K562 (cell line): Measurements from ENCODE around the gene AQP11. TPM values are rescaled to one million over a fixed set of nuclear protein-coding genes. Genes with fewer than 3 reads are reported as not detected.

Experiments used
- ATAC-seq: fragments of 200-7000 bp; cut with Tn5 transposase; 3 replicates; pipeline ENCODE4 v1.9.1; 2020; ENCODE audit warnings: moderate library complexity
- BruUV-seq: library from RNA; stranded (reverse); fragments of 400-500 nt; replicated peaks from 2 replicates; lab custom pipeline; 2021; lab: Mats Ljungman, UMichigan
- CTCF ChIA-PET: fragments of 300-600 bp; formaldehyde crosslinking; extraction: SDS; loops from one replicate; lab custom pipeline; 2021; ENCODE audit warnings: low intra/inter-chr PET ratio; lab: Yijun Ruan, JAX
- POLR2A ChIA-PET: fragments of 300-600, 350-650 bp; sonication (Branson Sonifier 250); formaldehyde crosslinking; extraction: SDS; loops from one replicate; lab custom pipeline; 2021; ENCODE audit warnings: antibody characterized with exemption, inconsistent platforms; lab: Yijun Ruan, JAX
- DNase-seq, 4 experiments: peaks; one replicate each; pipeline versions ENCODE4 v3.0.0 to v3.0.0-alpha.2; 2011 to 2018; ENCODE audit warnings: low spot score in 3 of 4, mixed read lengths in 3 of 4; ENCODE audit errors: extremely low read depth in 1 of 4
- FAIRE-seq: peaks from 2 replicates; lab custom pipeline; 2011; peaks lifted over from hg19 to GRCh38; lab: Jason Lieb, UNC
- H2AFZ ChIP-seq: 2 replicates; pipeline ENCODE4 v1.6.0; 2011; ENCODE audit warnings: low read depth, low read length, control low read depth, inconsistent platforms
- H3K27ac ChIP-seq: fragments of 200-600 bp; 3 replicates; pipeline ENCODE4 v1.8.0; 2011; ENCODE audit warnings: low read depth, mild to moderate bottlenecking, control low read depth, inconsistent platforms, low read length, moderate library complexity, mixed read lengths; ENCODE audit errors: extremely low read depth
- H3K27me3 ChIP-seq, 2 experiments: fragments of 300-600 bp in 1 of 2; 2 replicates in 1 of 2; 3 replicates in 1 of 2; pipeline versions ENCODE4 v1.6.0 to v1.8.0; 2011; ENCODE audit warnings: inconsistent platforms in 2 of 2, low read length in 2 of 2, mild to moderate bottlenecking in 1 of 2, mixed read lengths in 1 of 2, moderate library complexity in 1 of 2; ENCODE audit not compliant: control insufficient read depth in 2 of 2, insufficient read depth in 2 of 2
- H3K36me3 ChIP-seq: fragments of 300-600 bp; 3 replicates; pipeline ENCODE4 v1.8.0; 2011; ENCODE audit warnings: mild to moderate bottlenecking, low read length, inconsistent platforms; ENCODE audit not compliant: control insufficient read depth, insufficient read depth
- H3K4me1 ChIP-seq, 2 experiments: fragments of 200-600 bp in 1 of 2; replicated peaks in 1 of 2; 2 replicates in 1 of 2; 3 replicates in 1 of 2; pipeline versions ENCODE4 v1.5.1 to v1.8.0; 2011; ENCODE audit warnings: inconsistent platforms in 2 of 2, low read length in 2 of 2, mild to moderate bottlenecking in 1 of 2, mixed read lengths in 1 of 2, moderate library complexity in 1 of 2; ENCODE audit not compliant: control insufficient read depth in 2 of 2, insufficient read depth in 2 of 2
- H3K4me2 ChIP-seq: 2 replicates; pipeline ENCODE4 v1.6.1; 2011; ENCODE audit warnings: low read length, control low read depth, inconsistent platforms, mixed read lengths; ENCODE audit not compliant: insufficient read depth
- H3K4me3 ChIP-seq: fragments of 200-600 bp; sonication (generic), shearing (Covaris generic); 2 replicates; pipeline ENCODE4 v1.5.1; 2016; ENCODE audit warnings: control low read depth, inconsistent platforms
- H3K79me2 ChIP-seq: fragments of 200-600 bp; 3 replicates; pipeline ENCODE4 v1.8.0; 2011; ENCODE audit warnings: low read length, inconsistent platforms; ENCODE audit not compliant: control insufficient read depth, insufficient read depth
- H3K9ac ChIP-seq, 2 experiments: 2 replicates each; pipeline versions ENCODE4 v1.6.0 to v1.6.1; 2011; ENCODE audit warnings: low read depth in 2 of 2, low read length in 2 of 2, control low read depth in 1 of 2, inconsistent platforms in 1 of 2, mild to moderate bottlenecking in 1 of 2, mixed read lengths in 1 of 2; ENCODE audit not compliant: insufficient read depth in 1 of 2
- H3K9me1 ChIP-seq: one replicate; pipeline ENCODE4 v1.6.0; 2011; ENCODE audit warnings: inconsistent platforms, mild to moderate bottlenecking, low read length, moderate library complexity; ENCODE audit not compliant: control insufficient read depth, insufficient read depth
- H3K9me3 ChIP-seq: replicated peaks from 2 replicates; pipeline ENCODE4 v1.5.1; 2011; ENCODE audit warnings: low read depth, low read length, inconsistent platforms; ENCODE audit not compliant: control insufficient read depth, insufficient read depth
- H4K20me1 ChIP-seq: replicated peaks from 2 replicates; pipeline ENCODE4 v1.6.1; 2011; ENCODE audit warnings: low read length, inconsistent platforms, mixed read lengths; ENCODE audit not compliant: control insufficient read depth, insufficient read depth
- CC2D1A ChIP-seq: fragments of 450-650 bp; IDR thresholded peaks from 2 replicates; pipeline ENCODE4 v1.6.1; 2017; ENCODE audit warnings: mild to moderate bottlenecking
- GATA2 ChIP-seq: sonication (generic); formaldehyde crosslinking; IDR thresholded peaks from 2 replicates; pipeline ENCODE4 v1.4.0; 2020; ENCODE audit warnings: mild to moderate bottlenecking, missing genetic modification reagents
- HDAC6 ChIP-seq: IDR thresholded peaks from 2 replicates; pipeline ENCODE4 v1.6.1; 2012; ENCODE audit warnings: low read depth, mild to moderate bottlenecking, control low read depth, inconsistent platforms, low read length, moderate library complexity
- NFE2 ChIP-seq: IDR thresholded peaks from 2 replicates; pipeline ENCODE4 v1.6.1; 2014; ENCODE audit warnings: antibody characterized with exemption, low read depth
- RERE ChIP-seq: sonication (generic); formaldehyde crosslinking; IDR thresholded peaks from 2 replicates; pipeline ENCODE4 v1.8.0; 2023; ENCODE audit warnings: missing genetic modification reagents, mild to moderate bottlenecking, borderline replicate concordance
- SUPT5H ChIP-seq: fragments of 450-650 bp; IDR thresholded peaks from 2 replicates; pipeline ENCODE4 v1.6.1; 2016
- USF1 ChIP-seq: sonication (generic); formaldehyde crosslinking; IDR thresholded peaks from 2 replicates; pipeline ENCODE4 v1.9.0; 2022; ENCODE audit warnings: mild to moderate bottlenecking, missing genetic modification reagents
- ZNF717 ChIP-seq: fragments of 250-450 bp; sonication (Bioruptor Pico); IDR thresholded peaks from 2 replicates; pipeline ENCODE4 v1.5.0; 2021
- WGBS: fragments of 100-300 bp; shearing (Covaris generic); methylation state at CpG from one replicate; pipeline ENCODE4 v1.1.6; 2016; ENCODE audit warnings: low coverage, mixed read lengths; ENCODE audit not compliant: insufficient coverage; ENCODE audit errors: missing lambda C conversion rate; 5-methylcytosine and 5-hydroxymethylcytosine counted together
- in situ Hi-C: fragments of 300-500 bp; cut with MboI; formaldehyde crosslinking; loops from 4 replicates; pipeline ENCODE4 v1.15.0; 2018; ENCODE audit warnings: inconsistent platforms, mixed read lengths
- intact Hi-C: fragments of 100-400 bp; cut with micrococcal nuclease; formaldehyde crosslinking; loops from 2 replicates; pipeline ENCODE4 v1.14.2; 2022
- polyA plus RNA-seq, 8 experiments: library from polyadenylated mRNA; depleted of rRNA in 4 of 8; stranded (reverse) in 5 of 8; unstranded in 3 of 8; fragments of >200 nt; fragmentation: Nextera tagmentation in 2 of 8; fragmentation: Illumina TruSeq in 1 of 8; extraction: Ambion mirVana in 2 of 8; extraction: Trizol in 1 of 8; gene quantifications; 2 replicates each; pipeline versions ENCODE4 v1.2.1 to v1.2.3, GENCODE V29; 2011 to 2014; ENCODE audit warnings: inconsistent platforms in 1 of 8, missing spikeins in 1 of 8
- total RNA-seq, 7 experiments: library from RNA; depleted of rRNA in 6 of 7; stranded (reverse); fragments of >200 nt in 6 of 7; fragmentation: Illumina TruSeq in 2 of 7; extraction: Trizol in 2 of 7; gene quantifications; 2 replicates each; pipeline versions ENCODE4 v1.2.1 to v1.2.3, GENCODE V29; 2011 to 2021; ENCODE audit warnings: low replicate concordance in 1 of 7

The AQP11 gene
- total and polyA plus RNA-seq, 9 of the 15 experiments (the other 6 are each of a cell fraction or from before 2014, with no cell fraction given) = 0.09 to 1.0 (median 0.36) TPM

GRCh38 chr11:77617892-77618291, 28.1 kb downstream of the AQP11 start:
- Histone ChIP-seq H3K9me3 (no peaks in the 10 kb centered on the region), H3K36me3 (peaks cover 91% of the 10 kb centered on the region), H4K20me1 (no peaks in the 10 kb centered on the region), H3K4me2 (no peak overlapping the region), H3K9ac (no peak overlapping the region), H2AFZ (no peak overlapping the region), H3K9me1 (no peaks in the 10 kb centered on the region), H3K4me1 (no peaks in the 10 kb centered on the region), H3K79me2 (no peaks in the 10 kb centered on the region), H3K27me3 (no peaks in the 10 kb centered on the region), H3K27ac (no peak overlapping the region), H3K4me3 (no peak overlapping the region)
- 96% methylated on average over 3 of the region's 3 CpGs for WGBS
- DNase-seq (no peak), FAIRE-seq (no peak), ATAC-seq (no peak)
- POLR2A ChIA-PET = no interaction called here
- CTCF ChIA-PET = interaction anchor here (2.6 kb wide), 1 partner anchor 426 kb away, joined by 11 read pairs; no protein-coding TSS in a partner anchor
- TF ChIP-seq SUPT5H = 0 out of 2 replicates have a peak, but pooled peaks have one; percentile 24
- TF ChIP-seq NFE2 = no peak
- BruUV-seq = no TSS peak
- in situ Hi-C loops (no loop called here), intact Hi-C loops (no loop called here)

GRCh38 chr11:77619576-77620198, 29.9 kb downstream of the AQP11 start:
- no peaks in the 10 kb centered on the region for H3K9me1 ChIP-seq
- no peaks in the 10 kb centered on the region for H3K9me3 ChIP-seq
- H3K79me2 ChIP-seq = no peaks in the 10 kb centered on the region
- DNase-seq = peak in 1 of 4 experiments; percentile 64
- POLR2A ChIA-PET = interaction anchor here (0.7 to 1.2 kb wide), 5 partner anchors 9 to 26 kb away, joined by 3 to 5 read pairs (median 3); no protein-coding TSS in a partner anchor
- intact Hi-C loops (no loop called here), in situ Hi-C loops (no loop called here)
- no peak overlapping the region for H3K4me3 ChIP-seq
- H3K27ac ChIP-seq = no peak overlapping the region
- H3K4me2 ChIP-seq = no peak overlapping the region
- no TSS peak for BruUV-seq
- no peak overlapping the region for H2AFZ ChIP-seq
- no peaks in the 10 kb centered on the region for H3K27me3 ChIP-seq
- peak; percentile 77 for ATAC-seq
- no peaks in the 10 kb centered on the region for H4K20me1 ChIP-seq
- WGBS = 84% methylated on average over 3 of the region's 3 CpGs
- H3K36me3 ChIP-seq = peaks cover 90% of the 10 kb centered on the region
- H3K4me1 ChIP-seq = no peaks in the 10 kb centered on the region
- CTCF ChIA-PET = interaction anchor here (1.2 to 2.6 kb wide), 4 partner anchors 71 to 492 kb away, joined by 5 to 11 read pairs (median 6); partner anchors contain the start of gene MYO7A
- H3K9ac ChIP-seq = no peak overlapping the region
- peak; percentile 81 for FAIRE-seq
- TF ChIP-seq HDAC6 = no peak
- no peak for TF ChIP-seq GATA2 (CRISPR knock-in tag)
- no peak for TF ChIP-seq CC2D1A
- no peak for TF ChIP-seq ZNF717 (CRISPR knock-in tag)
- TF ChIP-seq USF1 (CRISPR knock-in tag) = no peak
- TF ChIP-seq RERE (CRISPR knock-in tag) = no peak
